HG02571 (cell line): ENCODE results near the gene NMNAT1.
"Not testable (repeated sequence)": the region's sequence is repeated elsewhere in the genome, so short reads cannot be mapped to it uniquely, and the experiment has no call there.

Experiments used
- ATAC-seq: cut with Tn5 transposase; IDR thresholded peaks from one replicate; pipeline ENCODE4 v1.9.1; 2021; ENCODE audit warnings: mild to moderate bottlenecking, moderate library complexity; ENCODE audit not compliant: unreplicated experiment

The NMNAT1 gene

DNA sequence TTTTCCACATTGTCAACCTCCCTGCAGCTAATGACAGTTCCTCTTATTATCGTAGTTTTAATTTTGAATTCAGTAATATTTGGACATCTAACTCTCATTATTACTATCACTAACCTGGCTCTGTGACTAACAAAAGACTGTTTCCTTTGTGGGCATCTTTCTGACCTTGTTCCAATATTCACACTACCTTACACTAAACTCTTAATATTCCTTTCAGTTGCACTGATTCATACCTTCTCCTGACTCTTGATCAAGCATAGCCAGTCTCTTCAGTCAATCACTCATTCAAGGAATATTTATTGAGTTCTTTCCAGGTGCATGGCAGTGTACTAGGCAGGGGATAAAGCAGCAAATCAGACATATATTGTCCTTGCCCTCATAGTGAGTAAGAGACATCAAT, 25.4 kb upstream of the NMNAT1 start:
- ATAC-seq = no peak

DNA sequence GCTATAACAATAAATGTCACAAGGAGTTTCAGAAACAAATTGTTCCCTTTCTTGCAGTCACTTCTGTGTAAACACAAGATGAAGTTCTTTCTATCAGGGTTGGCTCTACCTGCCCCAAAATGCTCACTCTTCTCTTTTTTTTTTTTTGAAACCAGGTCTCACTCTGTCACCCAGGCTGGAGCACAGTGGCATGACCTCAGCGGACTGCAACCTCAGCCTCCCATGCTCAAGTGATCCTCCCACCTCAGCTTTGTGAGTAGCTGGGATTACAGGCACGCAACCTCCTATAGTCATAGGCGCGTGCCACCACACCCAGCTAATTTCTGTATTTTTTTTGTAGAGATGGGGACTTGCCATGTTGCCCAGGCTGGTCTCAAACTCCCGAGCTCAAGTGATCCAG, 22.7 kb upstream of the NMNAT1 start:
- ATAC-seq = no peak

DNA sequence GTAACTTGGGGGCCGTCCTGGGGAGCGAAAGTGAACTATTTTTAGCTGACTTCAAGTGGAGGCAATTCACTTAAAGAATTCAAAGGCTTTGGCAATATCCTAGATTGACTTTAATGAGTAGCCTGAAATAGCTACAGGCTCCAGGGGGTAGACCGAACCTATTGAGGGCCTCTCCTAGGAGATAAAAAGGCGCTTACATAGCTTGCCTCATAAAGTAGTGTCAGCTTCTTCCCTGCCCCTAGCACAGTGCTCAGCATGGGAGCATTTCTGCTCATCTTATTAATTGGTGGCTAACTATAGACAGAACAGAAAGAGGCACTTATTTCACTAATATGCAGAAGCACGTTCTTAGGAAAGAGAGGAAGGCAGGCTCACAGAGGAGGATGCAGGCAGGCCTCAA, 20.9 kb upstream of the NMNAT1 start:
- no peak for ATAC-seq

DNA sequence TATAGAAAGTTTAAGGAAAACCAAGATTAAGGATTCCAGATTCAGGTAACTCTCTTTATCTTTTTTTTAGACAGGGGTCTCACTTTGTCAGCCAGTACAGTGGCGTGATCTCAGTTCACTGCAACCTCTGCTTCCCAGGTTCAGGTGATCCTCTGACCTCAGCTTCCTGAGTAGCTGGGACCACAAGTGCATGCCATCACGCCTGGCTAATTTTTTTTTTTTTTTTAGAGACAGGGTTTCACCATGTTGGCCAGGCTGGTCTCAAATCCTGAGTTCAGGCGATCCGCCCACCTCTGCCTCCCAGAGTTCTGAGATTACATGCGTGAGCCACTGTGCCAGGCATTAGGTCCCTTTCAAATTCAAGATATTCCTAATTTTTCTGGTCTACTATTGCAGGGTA, 16.0 kb upstream of the NMNAT1 start:
- no peak for ATAC-seq

DNA sequence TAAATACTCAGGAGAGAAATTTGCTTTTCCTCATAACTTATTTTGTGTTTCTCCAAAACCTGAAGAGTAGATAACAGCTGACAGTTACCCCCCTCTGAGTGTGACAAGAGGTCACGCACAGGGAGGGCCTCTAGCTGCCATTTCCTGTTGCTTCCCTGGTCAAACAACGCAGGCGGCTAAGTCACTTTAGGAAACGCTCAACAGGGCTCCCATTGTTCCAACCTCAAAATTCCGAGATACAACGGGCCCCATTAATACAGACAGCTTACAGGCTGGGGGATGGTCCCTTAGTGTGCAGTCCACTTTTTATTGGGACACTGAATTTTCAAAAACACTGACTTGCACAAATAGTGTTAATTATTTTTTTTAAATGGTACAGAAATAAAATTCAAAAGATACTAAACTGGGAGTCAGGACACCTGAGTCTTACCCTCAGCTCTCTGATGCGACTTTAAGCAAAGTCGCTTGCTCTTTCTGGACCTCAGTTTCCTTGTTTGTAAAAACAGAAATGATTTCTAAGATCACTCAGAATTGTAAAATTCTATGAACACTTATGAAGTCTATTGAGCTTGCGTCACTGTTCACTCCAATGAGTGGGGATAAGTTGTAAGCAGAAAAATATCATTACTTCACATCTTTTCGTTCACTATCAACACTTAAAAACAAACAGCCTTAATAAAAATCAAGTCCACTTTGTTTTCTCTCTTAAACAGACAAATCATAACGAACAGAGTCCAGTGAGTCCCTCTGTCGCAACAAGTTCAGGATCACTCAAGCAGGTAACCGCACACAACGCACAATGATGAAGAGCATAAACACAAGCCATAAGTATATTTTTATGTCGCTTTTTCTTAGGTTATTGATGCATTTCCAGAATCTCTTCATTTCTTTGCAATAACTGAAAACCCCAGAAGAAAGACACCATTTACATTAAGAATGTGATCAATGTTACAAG, 13.6 kb upstream of the NMNAT1 start:
- no peak for ATAC-seq

DNA sequence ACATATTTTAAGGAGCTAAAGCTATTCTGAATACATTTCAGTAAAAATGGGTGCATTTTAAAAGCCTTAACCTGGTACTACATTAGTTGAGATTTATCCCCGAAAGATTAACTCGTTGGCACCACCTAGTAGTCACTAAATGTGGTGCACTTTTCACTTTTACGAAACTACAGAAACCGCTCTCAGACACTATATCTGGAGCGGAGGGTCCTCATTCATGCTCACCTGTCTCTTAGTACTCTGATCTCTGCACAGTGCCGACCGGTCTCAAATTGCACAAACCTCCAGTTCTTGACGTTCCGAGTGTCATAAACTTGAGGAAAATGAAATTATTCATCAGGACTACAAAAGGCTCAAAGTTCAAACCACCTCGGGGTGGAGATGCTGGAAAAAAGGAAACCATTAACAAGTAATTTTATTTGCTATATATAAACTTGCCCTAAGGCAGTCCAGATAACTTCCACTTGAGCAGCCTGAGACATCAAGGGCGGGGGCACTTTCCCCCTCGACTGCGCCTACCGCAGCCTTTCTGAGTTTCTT, 806 bp upstream of the NMNAT1 start:
- no peak for ATAC-seq

DNA sequence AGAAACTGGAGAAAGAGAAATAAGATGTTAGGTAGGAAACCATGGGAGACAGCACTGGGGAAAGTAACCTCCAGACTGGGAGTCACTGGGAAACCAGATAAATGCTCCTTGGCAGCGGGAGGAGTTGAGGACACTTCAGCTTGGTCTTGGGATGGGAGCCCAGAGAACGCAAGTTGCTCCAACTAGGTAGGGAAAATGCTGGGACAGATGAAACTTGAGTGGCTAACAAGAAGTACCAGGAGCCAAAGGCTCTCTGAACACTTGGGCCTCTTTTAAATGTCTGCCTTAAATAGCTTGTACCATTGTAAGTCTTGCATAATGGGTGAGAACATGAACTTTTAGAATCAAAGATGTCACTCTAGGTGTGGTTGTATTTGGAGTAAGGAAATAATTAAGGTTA, 3.0 kb downstream of the NMNAT1 start:
- ATAC-seq = no peak

DNA sequence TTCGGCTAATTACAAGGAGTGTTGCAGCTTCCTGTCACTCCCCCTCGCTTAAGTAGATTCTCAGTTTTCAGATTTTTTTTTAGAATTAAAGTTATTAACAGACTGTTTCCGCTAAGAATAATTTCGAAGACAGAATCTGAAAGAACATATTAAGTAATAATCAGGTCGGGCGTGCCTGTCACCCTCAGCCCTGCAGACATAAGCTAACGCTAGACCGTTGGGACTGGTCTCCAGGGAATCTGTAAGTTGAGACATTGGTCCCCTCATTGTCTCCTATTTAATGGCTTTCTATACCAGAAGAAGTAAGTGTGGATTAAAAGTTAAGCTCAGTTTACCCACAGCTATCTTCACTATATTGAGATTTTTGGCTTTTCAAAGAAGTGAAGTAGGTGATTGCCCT, 14.5 kb downstream of the NMNAT1 start:
- ATAC-seq = no peak

DNA sequence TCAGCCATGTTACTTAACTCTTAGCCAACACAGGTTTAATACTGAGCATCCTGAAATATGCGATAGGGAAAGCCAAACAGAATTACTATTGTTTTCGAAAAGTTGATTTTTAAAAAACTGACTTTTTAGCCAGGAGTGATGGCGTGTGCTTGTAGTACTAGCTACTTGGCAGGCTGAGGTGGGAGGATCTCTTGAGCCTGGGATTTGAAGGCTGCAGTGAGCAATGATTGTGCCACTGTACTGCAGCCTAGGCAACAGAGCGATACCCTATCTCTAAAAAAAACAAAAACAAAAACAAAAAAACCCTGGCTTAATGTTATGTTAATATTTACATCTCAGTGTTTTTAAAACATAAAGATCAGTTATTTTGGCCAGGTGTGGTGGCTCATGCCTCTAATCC, 16.7 kb downstream of the NMNAT1 start:
- no peak for ATAC-seq

DNA sequence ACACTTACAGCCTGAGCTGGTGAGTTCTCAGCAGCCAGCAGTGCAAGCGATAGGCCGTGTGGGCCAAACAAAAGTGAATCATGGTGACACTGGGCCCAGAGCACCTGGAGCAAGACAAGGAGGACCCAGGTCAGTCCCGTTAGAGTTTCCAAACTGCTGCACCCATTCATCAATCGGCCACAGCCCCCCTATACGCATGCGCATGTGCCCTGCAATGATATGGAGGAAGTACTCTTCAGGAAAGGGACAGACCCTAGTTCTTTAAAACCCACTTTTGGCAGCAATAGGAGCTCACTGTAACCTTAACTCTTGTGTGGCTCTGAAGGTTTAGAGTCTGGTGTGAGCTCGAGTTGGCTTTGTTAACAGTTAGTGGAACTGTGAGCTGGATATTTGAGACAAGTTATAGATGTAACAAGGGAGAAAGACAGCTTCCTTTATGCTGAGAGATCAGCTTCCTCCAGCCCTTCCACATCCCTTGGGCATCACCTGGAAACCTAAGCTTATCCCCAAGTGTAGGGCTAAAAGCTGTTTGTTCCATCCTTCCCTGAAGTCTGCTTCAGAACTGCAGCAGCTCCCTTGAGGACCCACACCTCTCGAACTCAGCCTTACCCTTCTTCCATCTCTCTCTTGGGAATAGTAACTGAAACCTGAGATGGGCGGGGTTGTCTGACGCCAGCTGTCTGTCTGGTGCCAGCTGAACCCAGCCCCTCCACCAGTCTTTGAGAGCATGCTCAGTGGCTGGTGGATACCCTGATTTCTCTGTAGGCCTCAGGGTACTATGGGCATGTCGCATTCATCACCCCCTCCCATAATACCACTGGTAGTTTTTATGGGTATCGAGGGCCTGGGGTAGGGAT, 17.7 kb downstream of the NMNAT1 start:
- no peak for ATAC-seq

DNA sequence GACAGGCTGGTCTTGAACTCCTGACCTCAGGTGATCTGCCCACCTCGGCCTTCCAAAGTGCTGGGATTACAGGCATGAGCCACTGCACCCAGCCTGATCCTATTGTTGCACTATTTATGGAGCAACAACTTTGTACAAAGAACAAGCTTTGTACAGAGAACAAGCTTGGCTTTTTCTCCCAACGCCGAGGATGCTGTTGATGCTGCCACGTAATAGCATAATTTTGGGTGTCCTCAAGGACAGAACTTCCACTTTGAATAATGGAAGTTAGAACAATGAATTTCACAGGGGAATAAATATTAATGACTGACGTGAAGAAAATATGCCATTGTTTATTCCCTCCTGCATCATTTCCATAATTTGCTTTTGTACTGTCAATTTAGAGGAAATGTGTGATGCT, 41.0 kb downstream of the NMNAT1 start:
- ATAC-seq = no peak

DNA sequence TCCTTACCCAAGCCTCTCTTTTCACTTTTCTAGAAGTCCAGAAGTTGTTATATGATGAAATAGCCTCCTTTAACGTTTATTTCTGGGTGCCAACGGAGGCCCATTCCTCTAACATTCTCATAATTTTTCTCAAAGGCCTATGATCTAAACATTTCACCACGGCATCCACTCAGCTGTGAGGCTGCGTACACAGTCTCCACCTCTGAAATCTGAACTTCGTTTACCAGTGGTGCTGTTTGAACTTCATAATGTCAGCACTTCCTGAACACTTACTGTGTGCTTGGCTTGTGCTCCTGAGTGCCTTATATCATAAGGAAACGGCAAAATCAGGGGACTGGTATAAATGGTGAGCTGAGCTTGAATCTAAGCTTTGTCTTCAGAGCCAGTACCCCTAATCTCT, 41.7 kb downstream of the NMNAT1 start:
- no peak for ATAC-seq

DNA sequence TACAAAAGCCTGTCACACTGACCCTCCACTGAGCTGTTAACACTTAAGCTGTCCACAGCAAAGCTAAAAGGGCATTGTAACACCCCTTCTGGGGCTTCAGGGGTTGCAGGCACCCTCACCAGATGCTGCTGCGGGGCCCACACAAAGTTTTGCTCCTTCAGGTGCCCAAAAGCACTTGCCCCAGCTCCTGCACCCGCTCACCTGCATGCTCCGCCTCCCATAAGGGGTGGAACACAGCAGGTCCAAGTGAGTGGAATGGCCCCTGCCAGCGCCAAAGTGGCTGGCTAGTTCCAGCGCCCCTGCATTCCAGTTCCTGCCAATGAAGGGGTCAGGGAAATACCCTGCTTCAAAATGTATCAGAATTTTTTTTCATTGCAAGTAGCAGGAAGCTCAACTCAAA, 46.5 kb downstream of the NMNAT1 start:
- ATAC-seq = no peak

DNA sequence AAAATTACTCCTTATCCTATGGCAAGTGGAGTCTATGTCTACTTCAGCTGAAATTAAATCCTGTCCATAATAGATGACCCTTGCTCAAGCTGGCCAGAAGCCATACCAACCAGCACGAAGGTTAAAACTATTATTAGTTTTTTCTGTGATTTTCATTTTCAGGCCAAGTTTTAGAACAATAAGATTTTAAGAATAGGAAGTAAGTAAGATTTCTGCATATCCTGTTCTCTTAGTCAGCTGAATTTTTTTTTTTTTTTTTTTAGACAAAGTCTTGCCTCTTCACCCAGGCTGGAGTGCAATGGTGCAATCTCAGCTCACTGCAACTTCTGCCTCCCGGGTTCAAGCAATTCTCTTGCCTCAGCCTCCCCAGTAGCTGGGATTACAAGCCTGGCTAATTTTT, 47.7 kb downstream of the NMNAT1 start:
- no peak for ATAC-seq

DNA sequence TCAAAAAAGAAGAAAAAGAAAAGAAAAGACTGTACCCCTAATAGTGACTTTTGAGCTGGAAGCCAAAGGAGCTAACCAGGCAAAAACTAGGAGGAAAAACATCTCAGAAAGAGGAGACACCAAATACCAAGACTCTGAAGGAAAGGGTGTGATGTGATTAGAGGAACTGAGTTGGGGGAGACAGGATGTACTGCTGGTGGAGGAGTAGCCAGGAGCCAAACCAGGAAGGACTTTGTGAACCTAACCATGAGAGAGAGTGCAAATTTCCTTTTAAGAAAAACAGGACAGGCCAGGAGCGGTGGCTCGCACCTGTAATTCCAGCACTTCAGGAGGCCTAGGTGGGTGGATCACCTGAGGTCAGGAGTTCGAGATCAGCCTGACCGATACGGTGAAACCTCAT, 49.6 kb downstream of the NMNAT1 start:
- ATAC-seq = no peak

DNA sequence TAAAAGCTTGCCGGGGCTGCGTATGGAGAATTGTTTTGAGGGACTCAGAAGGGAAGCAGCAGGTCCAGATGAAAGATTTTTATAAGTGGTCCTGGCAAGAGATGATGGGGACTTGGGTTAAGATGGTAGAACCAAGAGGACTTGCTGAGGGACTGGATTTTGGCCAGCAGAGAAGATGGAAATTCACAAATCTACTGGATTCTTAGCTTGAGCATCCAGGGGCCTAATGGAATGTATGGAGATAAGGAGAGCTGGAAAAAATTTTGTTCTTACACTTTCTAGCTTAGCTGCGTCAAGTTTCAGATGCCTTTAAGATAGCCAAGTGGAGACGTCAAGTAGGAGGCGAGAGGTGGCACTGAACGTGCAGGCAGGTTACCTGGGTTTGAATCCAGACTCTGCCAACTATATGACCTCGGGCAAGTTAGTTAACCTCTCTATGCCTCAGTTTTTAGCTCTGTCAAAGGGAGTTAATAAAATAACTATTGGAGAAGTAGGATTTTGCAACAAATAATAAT, 50.3 kb downstream of the NMNAT1 start:
- ATAC-seq = no peak

DNA sequence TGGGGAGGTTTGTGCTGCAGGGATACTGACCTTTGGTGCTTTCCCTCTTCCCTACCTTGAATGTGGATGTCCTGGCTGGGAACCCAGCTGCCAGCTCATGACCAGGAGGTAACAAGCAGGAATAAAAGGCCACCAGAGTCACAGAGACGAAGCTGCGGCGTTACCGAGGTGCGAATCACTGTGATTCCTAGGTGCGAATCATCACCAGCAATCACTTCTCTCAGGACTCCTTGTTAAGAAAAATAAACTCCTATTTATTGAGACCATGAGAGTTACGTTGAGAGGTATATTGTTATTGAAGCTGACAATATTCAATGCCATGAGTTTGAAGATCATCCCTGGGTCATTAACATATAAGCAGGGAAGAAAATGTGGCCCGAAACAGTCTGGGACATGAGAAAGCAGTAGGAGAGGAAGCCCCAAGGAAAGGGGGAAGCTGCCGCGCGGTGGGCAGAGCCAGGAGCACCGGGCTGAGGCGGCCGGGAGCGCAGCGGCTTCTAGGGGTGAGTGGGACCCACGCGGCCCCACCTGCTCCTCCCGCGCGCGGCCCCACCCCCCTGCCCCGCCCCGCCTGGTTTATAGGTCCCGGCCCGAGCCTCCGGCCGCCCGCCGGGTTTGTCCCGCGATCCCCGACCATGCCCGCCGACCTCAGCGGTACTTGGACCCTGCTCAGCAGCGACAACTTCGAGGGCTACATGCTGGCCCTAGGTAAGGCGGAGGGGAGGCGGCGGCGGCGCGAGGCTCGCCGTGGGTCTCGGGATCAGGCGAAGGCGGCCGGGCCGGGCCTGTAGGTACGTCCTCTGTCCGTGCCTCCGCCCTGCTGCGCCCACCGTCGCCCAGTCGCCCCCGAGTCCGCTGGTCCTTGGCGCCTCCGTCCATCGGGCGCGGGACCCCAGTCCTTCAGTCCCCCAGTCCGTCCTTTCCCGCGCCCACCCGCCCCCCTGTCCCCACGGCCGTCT, 53.6 kb downstream of the NMNAT1 start, which contains the start of gene RBP7:
RBP7 (plus strand) TSS at position 605 of the 959 bp plus-strand sequence; CDS start at position 636, 31 bp downstream.
- no peak for ATAC-seq

DNA sequence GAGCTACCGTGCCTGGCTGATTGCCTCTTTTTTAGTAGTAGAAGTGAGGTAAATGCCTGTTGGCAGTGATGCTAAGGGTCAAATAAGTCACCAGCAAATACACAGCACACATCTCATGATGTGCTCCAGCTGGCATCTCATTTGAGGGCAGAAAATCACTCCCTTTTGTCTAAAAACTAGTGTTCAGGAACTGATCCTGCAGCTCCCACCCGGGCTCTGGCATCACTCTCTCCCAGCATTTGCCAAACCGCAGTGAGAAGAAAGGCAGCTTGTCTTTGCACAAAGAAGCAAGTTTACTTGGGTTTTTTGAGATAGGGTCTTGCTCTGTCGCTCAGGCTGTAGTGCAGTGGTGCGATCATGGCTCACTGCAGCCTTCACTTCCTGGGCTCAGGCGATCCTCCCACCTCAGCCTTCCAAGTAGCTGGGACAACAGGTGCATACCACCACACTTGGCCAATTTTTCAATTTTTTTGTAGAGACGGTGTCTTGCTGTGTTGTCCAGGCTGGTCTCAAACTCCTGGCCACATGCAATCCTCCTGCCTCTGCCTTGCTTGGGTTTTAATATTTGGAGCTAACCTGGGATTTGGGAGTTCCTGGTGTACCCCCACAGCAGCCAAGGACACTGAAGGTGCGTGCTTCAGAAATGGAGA, 57.9 kb downstream of the NMNAT1 start:
- ATAC-seq = no peak

DNA sequence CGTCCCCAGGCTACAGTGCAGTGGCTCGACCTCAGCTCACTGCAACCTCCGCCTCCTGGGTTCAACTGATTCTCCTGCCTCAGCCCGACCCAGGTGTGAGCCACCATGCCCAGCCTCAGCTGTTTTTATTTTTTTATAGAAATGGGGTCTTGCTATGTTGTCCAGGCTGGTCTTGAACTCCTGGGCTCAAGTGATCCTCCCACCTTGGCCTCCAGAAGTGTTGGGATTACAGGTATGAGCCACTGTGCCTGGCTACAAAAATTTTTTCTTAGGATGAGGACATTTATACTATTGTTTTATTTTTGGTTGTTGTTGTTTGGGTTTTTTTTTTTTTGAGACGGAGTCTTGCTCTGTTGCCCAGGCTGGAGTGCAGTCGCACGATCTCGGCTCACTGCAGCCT, 62.0 kb downstream of the NMNAT1 start:
- not testable (repeated sequence) for ATAC-seq

DNA sequence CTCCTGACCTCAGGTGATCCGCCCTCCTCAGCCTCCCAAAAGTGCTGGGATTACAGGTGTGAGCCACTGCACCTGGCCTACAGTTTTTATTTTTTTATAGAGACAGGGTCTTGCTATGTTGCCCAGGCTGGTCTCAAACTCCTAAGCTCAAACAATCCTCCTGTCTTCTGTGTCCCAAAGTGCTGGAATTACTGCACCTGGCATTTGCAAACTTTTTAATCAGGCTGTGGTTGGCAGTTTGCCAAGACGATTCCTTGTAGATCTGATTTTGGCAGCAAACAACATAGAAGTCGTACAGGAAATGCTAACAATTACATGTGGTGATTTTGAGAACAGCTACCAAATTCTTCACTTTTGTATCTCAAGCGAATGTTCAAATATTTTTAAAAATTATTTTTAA, 63.9 kb downstream of the NMNAT1 start:
- ATAC-seq = no peak
